BLaER1 (cell line): ENCODE data around the gene SF1.

ENCODE experiments used
- H3K27ac ChIP-seq: shearing (Covaris generic); formaldehyde crosslinking; 2 replicates; pipeline ENCODE4 v1.8.1; 2022
- H3K27me3 ChIP-seq: shearing (Covaris generic); formaldehyde crosslinking; 2 replicates; pipeline ENCODE4 v1.8.1; 2022
- H3K36me3 ChIP-seq: shearing (Covaris generic); formaldehyde crosslinking; 2 replicates; pipeline ENCODE4 v1.8.1; 2022
- H3K4me1 ChIP-seq: shearing (Covaris generic); formaldehyde crosslinking; 2 replicates; pipeline ENCODE4 v1.8.1; 2022
- H3K4me2 ChIP-seq: shearing (Covaris generic); formaldehyde crosslinking; 2 replicates; pipeline ENCODE4 v1.8.1; 2022
- H3K4me3 ChIP-seq: shearing (Covaris generic); formaldehyde crosslinking; 2 replicates; pipeline ENCODE4 v1.8.1; 2022
- H3K9ac ChIP-seq: shearing (Covaris generic); formaldehyde crosslinking; 2 replicates; pipeline ENCODE4 v1.8.1; 2022
- H3K9me3 ChIP-seq: shearing (Covaris generic); formaldehyde crosslinking; 2 replicates; pipeline ENCODE4 v1.8.1; 2022
- H4K20me1 ChIP-seq: shearing (Covaris generic); formaldehyde crosslinking; 2 replicates; pipeline ENCODE4 v1.8.1; 2022
- Cebpa-rat ChIP-seq: shearing (Covaris generic); IDR thresholded peaks from 2 replicates; pipeline ENCODE4 v1.8.1; 2022

The SF1 gene

DNA sequence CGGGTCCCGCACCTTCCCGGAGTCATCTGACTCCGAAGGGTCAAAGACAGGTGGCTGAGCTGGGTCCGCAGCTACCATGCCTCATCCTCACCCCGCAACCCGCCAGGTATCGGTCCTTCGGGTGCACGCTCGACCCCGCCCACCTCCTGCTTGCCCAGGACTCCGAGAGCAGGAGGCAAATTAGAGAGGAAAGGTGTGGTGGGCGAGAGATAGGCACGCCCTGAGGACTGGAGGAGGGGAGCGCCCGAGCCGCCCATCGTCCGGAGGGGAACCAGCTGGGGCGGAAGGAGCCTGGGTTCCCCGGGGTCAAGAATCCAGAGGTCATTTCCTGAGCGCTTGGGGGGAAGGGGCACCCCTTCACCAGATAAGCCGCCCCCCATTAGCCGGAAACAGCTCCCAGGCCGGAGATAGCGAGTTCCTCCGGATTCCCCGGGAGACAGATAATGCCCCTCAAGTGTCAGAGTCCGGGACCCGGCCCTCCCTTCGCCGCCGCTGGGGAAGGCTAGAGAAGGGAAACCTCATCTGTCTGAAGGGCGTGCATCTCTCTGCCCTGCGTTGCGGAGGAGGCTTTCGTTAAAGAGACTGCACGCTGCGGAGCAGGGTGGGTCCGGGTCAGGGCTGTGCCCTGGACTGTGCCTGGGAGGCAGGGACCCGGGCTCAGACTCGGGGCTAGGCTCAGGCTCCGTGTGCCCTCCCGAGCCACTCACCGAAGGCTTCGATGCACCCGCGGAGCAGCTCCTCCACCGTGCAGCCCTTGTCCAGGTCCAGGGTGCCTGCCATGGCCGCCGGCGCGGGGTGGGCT is 36.1 kb downstream of the SF1 start:
- Histone ChIP-seq H4K20me1 (peaks cover 40% of the 10 kb centered on the region), H3K4me1 (peaks cover 40% of the 10 kb centered on the region), H3K27ac (peak overlapping the region; percentile 99), H3K4me3 (peak overlapping the region; percentile 75), H3K27me3 (no peaks in the 10 kb centered on the region), H3K9ac (peak overlapping the region; percentile 91), H3K36me3 (peaks cover 41% of the 10 kb centered on the region), H3K9me3 (no peaks in the 10 kb centered on the region), H3K4me2 (peak overlapping the region; percentile 98)
- TF ChIP-seq Cebpa-rat, result no peak

DNA sequence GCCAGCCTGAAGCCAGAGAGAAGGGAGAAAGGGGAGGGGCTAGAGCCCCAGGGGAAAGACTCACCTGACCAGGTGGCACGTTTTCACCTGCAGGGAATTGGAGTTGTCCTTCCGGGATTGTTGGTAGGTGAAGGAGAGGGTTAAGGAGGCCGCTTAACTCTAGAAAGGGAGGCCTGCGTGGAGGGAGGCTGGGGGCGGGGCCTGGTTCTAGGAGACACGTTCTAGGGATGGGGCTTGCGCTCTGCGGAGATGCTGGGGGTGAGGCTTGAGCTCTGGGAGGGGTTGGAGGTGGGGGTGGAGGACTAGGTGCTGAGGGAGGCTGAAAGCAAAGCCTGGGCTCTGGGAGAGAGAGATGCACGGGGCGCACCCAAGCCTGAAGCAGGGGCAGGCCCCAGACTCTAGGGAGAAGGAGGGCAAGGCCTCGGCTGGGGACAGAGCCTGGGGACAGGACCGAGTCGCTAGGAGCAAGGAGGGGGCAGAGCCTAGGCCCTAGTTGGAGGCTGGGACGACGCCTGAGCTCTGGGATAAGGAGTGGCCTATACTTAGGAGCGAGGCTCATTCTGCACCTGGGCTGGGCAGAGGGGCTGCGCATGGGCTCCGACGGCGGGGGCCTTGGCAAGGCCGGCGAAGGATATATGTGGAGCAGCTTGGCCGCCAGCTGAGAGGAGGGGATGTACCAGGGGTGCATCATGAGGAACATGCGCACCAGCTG is 36.8 kb downstream of the SF1 start:
- Histone ChIP-seq H3K27me3 (no peaks in the 10 kb centered on the region), H3K27ac (peak overlapping the region; percentile 99), H3K36me3 (peaks cover 48% of the 10 kb centered on the region), H3K4me2 (peak overlapping the region; percentile 98), H3K9ac (peak overlapping the region; percentile 91), H3K4me3 (peak overlapping the region; percentile 75), H4K20me1 (peaks cover 47% of the 10 kb centered on the region), H3K4me1 (peaks cover 32% of the 10 kb centered on the region), H3K9me3 (no peaks in the 10 kb centered on the region)
- TF ChIP-seq Cebpa-rat, result no peak

GRCh38 chr11:64739871-64740270 is 38.5 kb downstream of the SF1 start:
- no peak overlapping the region for H3K27ac ChIP-seq
- H3K27me3 ChIP-seq, result no peaks in the 10 kb centered on the region
- H4K20me1 ChIP-seq, result peaks cover 64% of the 10 kb centered on the region
- no peak for TF ChIP-seq Cebpa-rat
- H3K9me3 ChIP-seq, result no peaks in the 10 kb centered on the region
- H3K4me3 ChIP-seq, result no peak overlapping the region
- H3K4me2 ChIP-seq, result no peak overlapping the region
- H3K9ac ChIP-seq, result no peak overlapping the region
- peaks cover 65% of the 10 kb centered on the region for H3K36me3 ChIP-seq
- H3K4me1 ChIP-seq, result peaks cover 28% of the 10 kb centered on the region

DNA sequence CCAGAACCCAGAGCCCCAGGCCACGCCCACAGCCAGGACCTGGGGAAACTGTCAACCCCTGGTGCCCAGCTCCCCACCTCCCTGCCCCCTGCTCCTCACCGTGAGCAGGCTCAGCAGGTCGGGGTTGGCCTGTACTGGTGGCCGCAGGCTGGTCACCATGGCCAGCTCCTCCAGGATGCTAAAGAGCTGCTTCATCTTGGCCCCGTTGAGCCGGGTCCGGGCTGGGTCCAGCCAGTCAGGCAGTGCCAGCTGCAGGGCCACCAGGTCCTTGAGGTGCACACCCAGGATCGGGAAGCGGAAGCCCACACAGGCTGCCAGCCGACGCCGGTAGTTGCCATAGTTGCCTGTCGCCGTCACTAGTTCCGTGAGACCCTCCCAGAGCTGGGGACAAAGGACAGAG is 41.7 kb downstream of the SF1 start:
- Histone ChIP-seq H3K4me3 (no peak overlapping the region), H3K36me3 (peaks cover 95% of the 10 kb centered on the region), H3K9ac (no peak overlapping the region), H3K4me2 (no peak overlapping the region), H4K20me1 (peaks cover 71% of the 10 kb centered on the region), H3K27ac (no peak overlapping the region), H3K4me1 (peaks cover 23% of the 10 kb centered on the region), H3K27me3 (no peaks in the 10 kb centered on the region), H3K9me3 (no peaks in the 10 kb centered on the region)
- no peak for TF ChIP-seq Cebpa-rat

DNA sequence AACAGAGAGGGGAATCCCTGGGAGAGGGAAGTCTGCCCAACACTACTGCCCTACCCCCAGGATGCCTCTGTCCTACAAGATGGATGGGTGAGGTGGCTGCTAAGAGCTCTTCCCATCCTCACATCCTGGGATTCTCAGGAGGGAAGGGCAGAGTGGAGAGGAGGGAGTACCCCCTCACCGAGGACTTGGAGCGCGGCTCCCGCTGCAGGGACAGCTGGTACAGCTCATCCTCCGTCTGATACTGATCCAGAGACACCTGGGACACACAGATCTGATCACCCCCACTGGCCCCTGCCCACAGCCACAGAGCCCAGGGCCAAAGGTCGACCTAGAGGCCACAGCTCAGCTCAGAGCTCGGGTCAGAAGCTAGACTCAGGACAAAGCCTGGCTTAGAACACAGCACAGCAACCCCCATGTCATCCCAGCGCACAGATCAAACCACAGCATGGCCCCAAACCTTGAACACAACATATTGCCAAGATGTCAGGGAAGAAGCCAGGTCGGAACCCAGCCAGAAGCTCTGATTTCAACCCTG is 42.5 kb downstream of the SF1 start:
- no peak overlapping the region for H3K4me2 ChIP-seq
- H3K36me3 ChIP-seq, result peaks cover 98% of the 10 kb centered on the region
- no peaks in the 10 kb centered on the region for H3K27me3 ChIP-seq
- no peaks in the 10 kb centered on the region for H3K9me3 ChIP-seq
- H3K27ac ChIP-seq, result 0 out of 2 replicates have a peak overlapping the region, but pooled peaks have one; percentile 13
- H4K20me1 ChIP-seq, result peaks cover 65% of the 10 kb centered on the region
- no peak for TF ChIP-seq Cebpa-rat
- peaks cover 15% of the 10 kb centered on the region for H3K4me1 ChIP-seq
- H3K9ac ChIP-seq, result 0 out of 2 replicates have a peak overlapping the region, but pooled peaks have one; percentile 32
- no peak overlapping the region for H3K4me3 ChIP-seq

DNA sequence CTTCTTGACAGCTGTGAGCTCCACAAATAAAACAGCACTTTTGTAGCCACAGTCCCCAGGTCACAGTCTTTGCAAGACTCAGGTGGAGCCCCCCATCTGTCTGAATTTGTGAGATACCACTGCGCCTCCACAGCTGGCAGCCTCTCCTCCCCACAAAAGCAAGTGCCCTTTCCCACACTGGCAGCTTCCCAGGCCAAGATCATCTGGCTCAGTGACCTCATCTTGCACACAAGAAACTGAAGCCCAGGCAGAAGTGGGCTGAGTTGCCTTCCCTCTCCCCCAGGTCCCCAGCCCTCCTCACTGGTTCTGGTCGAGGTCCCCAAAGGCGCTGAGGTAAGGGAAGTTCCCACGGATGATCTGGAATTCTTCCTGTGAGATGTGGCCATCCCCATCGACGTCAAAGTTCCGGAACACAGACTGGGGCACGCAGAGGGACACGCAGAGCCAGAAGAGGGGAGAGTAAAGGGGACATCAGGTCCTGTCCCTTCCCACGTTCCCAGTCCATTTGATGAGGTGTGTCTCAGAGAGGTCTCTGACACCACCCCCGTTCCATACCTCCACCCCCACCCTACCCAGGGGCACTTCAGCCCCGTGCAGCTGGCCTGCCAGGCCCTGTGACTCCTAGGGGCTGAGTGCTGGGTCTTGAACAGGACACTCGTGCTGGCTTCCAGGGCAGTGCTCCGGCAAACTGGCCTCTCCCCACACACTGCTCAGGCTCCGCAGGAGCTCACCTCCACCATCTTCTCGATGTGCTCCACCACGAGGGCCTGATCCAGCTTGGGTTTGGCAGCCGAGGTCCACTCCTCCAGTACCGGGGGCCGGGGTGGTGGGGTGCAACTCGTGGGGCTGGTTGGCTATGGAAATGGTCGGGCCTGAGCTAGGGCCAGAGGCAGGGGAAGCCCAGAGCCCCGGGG is 43.3 kb downstream of the SF1 start:
- no peak for TF ChIP-seq Cebpa-rat
- Histone ChIP-seq H3K4me3 (no peak overlapping the region), H3K9me3 (no peaks in the 10 kb centered on the region), H3K9ac (peak overlapping the region; percentile 32), H3K27ac (0 out of 2 replicates have a peak overlapping the region, but pooled peaks have one; percentile 13), H3K36me3 (peaks cover 98% of the 10 kb centered on the region), H4K20me1 (peaks cover 65% of the 10 kb centered on the region; the same call in 1 of the 2 replicates), H3K4me2 (no peak overlapping the region), H3K27me3 (no peaks in the 10 kb centered on the region), H3K4me1 (peaks cover 22% of the 10 kb centered on the region)

DNA sequence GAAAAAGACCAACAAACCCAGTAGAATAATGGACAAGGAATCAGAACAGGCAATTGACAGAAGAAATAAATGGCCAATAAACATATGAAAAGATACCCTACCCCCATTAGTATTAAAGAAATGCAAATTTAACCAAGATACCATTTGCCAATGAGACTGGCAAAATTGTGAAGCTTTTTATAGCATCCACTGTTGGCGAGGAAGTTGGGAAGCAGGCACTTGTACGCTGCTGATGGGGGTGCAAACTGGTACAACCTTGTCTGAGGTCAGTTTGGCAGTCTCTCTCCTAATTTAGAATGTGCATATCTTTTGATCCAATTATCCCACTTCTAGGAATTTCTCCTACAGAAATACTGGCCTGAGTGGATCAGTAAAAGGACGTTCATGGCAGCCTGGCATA is 46.7 kb downstream of the SF1 start:
- H3K9me3 ChIP-seq, result no peaks in the 10 kb centered on the region
- no peak overlapping the region for H3K4me2 ChIP-seq
- H3K27me3 ChIP-seq, result no peaks in the 10 kb centered on the region
- H3K9ac ChIP-seq, result no peak overlapping the region
- peaks cover 46% of the 10 kb centered on the region; the same call in 1 of the 2 replicates for H4K20me1 ChIP-seq
- no peak overlapping the region for H3K4me3 ChIP-seq
- no peak for TF ChIP-seq Cebpa-rat
- H3K27ac ChIP-seq, result no peak overlapping the region
- H3K4me1 ChIP-seq, result peaks cover 25% of the 10 kb centered on the region
- H3K36me3 ChIP-seq, result peaks cover 95% of the 10 kb centered on the region

DNA sequence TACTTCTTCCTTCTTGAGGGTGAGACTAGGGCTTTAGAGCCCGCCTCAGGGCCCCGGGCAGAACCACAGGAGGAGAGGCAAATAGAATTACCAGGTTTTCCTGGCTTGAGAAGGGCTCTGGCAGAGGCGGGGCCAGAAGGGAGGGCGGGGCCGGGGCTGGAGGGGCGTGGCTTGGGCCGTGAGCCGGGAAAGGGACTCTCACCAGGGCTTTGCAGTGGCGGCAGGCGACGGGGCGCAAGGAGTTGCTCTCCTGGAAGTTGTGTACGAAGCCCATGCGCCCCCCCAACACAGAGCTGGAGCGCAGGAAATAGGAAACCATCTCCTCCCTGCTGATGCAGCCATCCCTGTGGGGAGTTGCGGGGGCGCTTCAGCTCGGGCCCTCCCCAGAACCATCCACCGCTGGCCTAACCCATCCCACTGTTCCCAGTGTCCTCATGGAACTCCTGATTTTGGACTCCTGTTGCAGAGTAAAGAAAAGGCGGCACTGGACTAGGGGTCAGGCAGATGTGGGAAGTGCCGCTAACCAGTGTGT is 48.4 kb downstream of the SF1 start:
- Histone ChIP-seq H3K9me3 (no peaks in the 10 kb centered on the region), H4K20me1 (peaks cover 39% of the 10 kb centered on the region; the same call in 1 of the 2 replicates), H3K27ac (no peak overlapping the region), H3K4me1 (peaks cover 40% of the 10 kb centered on the region), H3K4me3 (no peak overlapping the region), H3K9ac (no peak overlapping the region), H3K36me3 (peaks cover 85% of the 10 kb centered on the region), H3K4me2 (no peak overlapping the region), H3K27me3 (no peaks in the 10 kb centered on the region)
- no peak for TF ChIP-seq Cebpa-rat

DNA sequence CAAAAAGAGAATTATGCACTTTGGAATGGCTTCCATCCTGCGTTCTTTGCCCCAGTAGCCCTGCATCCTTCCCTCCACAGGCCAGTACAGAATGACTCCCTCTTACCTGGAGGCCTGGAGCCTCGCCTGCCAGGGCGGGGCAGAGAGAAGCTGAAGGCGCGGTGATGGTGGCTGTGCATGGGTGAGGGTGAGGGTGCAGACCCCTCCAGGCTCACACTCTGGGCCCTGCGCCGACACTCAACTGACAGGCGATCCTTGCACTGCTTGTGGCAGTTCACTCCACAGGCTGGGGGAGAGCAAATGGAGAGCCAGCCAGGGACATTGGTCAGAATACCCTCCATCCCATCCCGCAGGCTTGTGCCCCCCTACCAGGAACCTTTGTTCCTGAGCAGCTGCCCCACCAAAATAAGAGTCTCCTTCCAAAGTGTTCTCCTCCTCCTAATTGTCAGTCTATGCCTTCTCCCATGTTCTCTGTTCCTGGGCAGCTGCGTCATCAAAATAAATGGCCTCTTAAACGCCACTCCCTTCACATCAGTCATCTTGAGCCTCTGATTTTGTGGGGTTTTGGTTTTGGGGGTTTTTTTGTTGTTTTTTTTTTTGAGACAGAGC is 49.5 kb downstream of the SF1 start:
- Histone ChIP-seq H3K4me2 (no peak overlapping the region), H3K36me3 (peaks cover 75% of the 10 kb centered on the region), H3K9me3 (no peaks in the 10 kb centered on the region), H3K27me3 (no peaks in the 10 kb centered on the region), H3K27ac (no peak overlapping the region), H3K9ac (no peak overlapping the region), H4K20me1 (peaks cover 36% of the 10 kb centered on the region; the same call in 1 of the 2 replicates), H3K4me3 (no peak overlapping the region), H3K4me1 (peaks cover 40% of the 10 kb centered on the region)
- TF ChIP-seq Cebpa-rat, result no peak
